ENCODE measurements around the gene CHCHD3. TPM values are rescaled to one million over a fixed set of nuclear protein-coding genes. Genes with fewer than 3 reads are reported as not detected.

The CHCHD3 gene
- polyA plus RNA-seq, 1 donor (not counting 4 experiments of a cell fraction or from before 2014, with no cell fraction given), result 59.2 TPM

DNA sequence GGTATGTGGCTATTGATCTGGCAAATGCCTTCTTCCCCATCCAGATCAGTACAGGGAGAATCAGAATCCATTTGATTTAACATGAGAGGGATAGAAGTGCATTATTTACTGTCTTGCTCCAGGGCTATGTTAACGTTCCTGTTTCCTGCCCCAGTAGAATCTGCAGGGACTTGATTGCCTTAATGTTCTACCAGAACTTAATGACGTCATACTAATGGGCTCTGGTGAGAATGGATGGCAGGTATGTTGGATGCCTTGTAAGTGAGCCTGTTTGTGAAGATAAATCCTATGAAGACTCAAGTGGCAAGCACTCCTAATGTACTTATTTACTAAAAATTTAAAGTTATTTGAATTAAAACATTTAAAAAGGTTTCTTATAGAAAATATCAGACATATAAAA lies 44.5 kb upstream of the CHCHD3 start:
- dilution Hi-C loops (cut with MboI; ENCODE audit: extremely low pct_ligation_motif_present, low sequenced_read_pairs), result no loop called here
- Histone ChIP-seq H3K36me3 (ENCODE audit: control insufficient read depth in 2 of 2, extremely low read depth in 1 of 2, insufficient read depth in 2 of 2, low read length in 2 of 2) (no peaks in the 10 kb centered on the region), H3K4me1 (ENCODE audit: control insufficient read depth, extremely low read depth, insufficient read depth, low read length) (no peaks in the 10 kb centered on the region), H3K9me3 (ENCODE audit: control insufficient read depth, low read depth, low read length) (no peaks in the 10 kb centered on the region), H3K9me1 (ENCODE audit: control insufficient read depth, extremely low read depth, insufficient read depth, low read length) (no peaks in the 10 kb centered on the region), H4K20me1 (ENCODE audit: control insufficient read depth, extremely low read depth, insufficient read depth, low read length) (no peaks in the 10 kb centered on the region), H2AFZ (ENCODE audit: control insufficient read depth, low read length) (no peak overlapping the region), H3K4me2 (ENCODE audit: control insufficient read depth, extremely low read depth, insufficient read depth, low read depth, low read length) (no peak overlapping the region), H3K4me3 (ENCODE audit: control insufficient read depth in 2 of 3, extremely low read depth in 1 of 3, insufficient read depth in 2 of 3, low read depth in 1 of 3, low read length in 3 of 3) (no peak overlapping the region), H3K27ac (ENCODE audit: control insufficient read depth, insufficient read depth, low read length) (no peak overlapping the region), H3K79me2 (ENCODE audit: control insufficient read depth, insufficient read depth, low read length) (no peaks in the 10 kb centered on the region), H3K27me3 (ENCODE audit: control insufficient read depth, extremely low read depth, insufficient read depth, low read length) (no peaks in the 10 kb centered on the region), H3K9ac (ENCODE audit: control insufficient read depth, extremely low read depth, insufficient read depth, low read length) (no peak overlapping the region)
- no peak for TF ChIP-seq EZH2 (IDR thresholded peaks at IDR 0.05; ENCODE audit: low read length)
- TF ChIP-seq, protein P1, sequence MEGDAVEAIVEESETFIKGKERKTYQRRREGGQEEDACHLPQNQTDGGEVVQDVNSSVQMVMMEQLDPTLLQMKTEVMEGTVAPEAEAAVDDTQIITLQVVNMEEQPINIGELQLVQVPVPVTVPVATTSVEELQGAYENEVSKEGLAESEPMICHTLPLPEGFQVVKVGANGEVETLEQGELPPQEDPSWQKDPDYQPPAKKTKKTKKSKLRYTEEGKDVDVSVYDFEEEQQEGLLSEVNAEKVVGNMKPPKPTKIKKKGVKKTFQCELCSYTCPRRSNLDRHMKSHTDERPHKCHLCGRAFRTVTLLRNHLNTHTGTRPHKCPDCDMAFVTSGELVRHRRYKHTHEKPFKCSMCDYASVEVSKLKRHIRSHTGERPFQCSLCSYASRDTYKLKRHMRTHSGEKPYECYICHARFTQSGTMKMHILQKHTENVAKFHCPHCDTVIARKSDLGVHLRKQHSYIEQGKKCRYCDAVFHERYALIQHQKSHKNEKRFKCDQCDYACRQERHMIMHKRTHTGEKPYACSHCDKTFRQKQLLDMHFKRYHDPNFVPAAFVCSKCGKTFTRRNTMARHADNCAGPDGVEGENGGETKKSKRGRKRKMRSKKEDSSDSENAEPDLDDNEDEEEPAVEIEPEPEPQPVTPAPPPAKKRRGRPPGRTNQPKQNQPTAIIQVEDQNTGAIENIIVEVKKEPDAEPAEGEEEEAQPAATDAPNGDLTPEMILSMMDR (optimal IDR thresholded peaks at IDR 0.05 in 1 of 3, IDR thresholded peaks at IDR 0.05 in 1 of 3, conservative IDR thresholded peaks at IDR 0.05 in 1 of 3; ENCODE audit: extremely low read depth in 1 of 3, insufficient read depth in 2 of 3, low read length in 3 of 3), result no peak
- FAIRE-seq (no peak), DNase-seq (ENCODE audit: low read depth, low spot score) (no peak)

DNA sequence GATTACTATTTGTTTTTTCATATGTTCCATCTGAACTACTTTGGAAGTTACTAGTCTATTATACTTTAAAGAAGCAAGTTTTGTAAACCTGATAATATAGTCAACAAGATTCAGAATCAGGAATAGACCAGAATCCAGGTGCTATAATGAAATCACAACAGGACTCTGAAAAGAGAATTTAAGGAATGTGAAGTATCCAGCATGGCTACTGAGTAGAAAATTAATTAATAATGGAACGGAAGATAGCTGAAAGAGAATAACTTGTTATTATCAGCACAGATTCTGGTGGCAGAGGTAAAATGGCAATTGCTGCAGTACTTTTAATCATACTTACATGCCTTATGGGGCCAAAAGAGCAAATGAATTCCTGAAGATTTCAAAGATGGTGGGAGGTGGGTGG lies 43.1 kb upstream of the CHCHD3 start:
- no peaks in the 10 kb centered on the region for H3K27me3 ChIP-seq (ENCODE audit: control insufficient read depth, extremely low read depth, insufficient read depth, low read length)
- H3K4me2 ChIP-seq (ENCODE audit: control insufficient read depth, extremely low read depth, insufficient read depth, low read depth, low read length), result no peak overlapping the region
- no peaks in the 10 kb centered on the region for H3K4me1 ChIP-seq (ENCODE audit: control insufficient read depth, extremely low read depth, insufficient read depth, low read length)
- H3K27ac ChIP-seq (ENCODE audit: control insufficient read depth, insufficient read depth, low read length), result no peak overlapping the region
- H3K79me2 ChIP-seq (ENCODE audit: control insufficient read depth, insufficient read depth, low read length), result no peaks in the 10 kb centered on the region
- TF ChIP-seq, protein P1 (optimal IDR thresholded peaks at IDR 0.05 in 1 of 3, IDR thresholded peaks at IDR 0.05 in 1 of 3, conservative IDR thresholded peaks at IDR 0.05 in 1 of 3; ENCODE audit: extremely low read depth in 1 of 3, insufficient read depth in 2 of 3, low read length in 3 of 3), result no peak
- TF ChIP-seq EZH2 (IDR thresholded peaks at IDR 0.05; ENCODE audit: low read length), result no peak
- FAIRE-seq (no peak), DNase-seq (ENCODE audit: low read depth, low spot score) (no peak)
- H3K4me3 ChIP-seq (ENCODE audit: control insufficient read depth in 2 of 3, extremely low read depth in 1 of 3, insufficient read depth in 2 of 3, low read depth in 1 of 3, low read length in 3 of 3), result no peak overlapping the region
- no peak overlapping the region for H2AFZ ChIP-seq (ENCODE audit: control insufficient read depth, low read length)
- H3K36me3 ChIP-seq (ENCODE audit: control insufficient read depth in 2 of 2, extremely low read depth in 1 of 2, insufficient read depth in 2 of 2, low read length in 2 of 2), result no peaks in the 10 kb centered on the region
- H3K9me1 ChIP-seq (ENCODE audit: control insufficient read depth, extremely low read depth, insufficient read depth, low read length), result no peaks in the 10 kb centered on the region
- no peak overlapping the region for H3K9ac ChIP-seq (ENCODE audit: control insufficient read depth, extremely low read depth, insufficient read depth, low read length)
- dilution Hi-C loops (cut with MboI; ENCODE audit: extremely low pct_ligation_motif_present, low sequenced_read_pairs), result no loop called here
- H3K9me3 ChIP-seq (ENCODE audit: control insufficient read depth, low read depth, low read length), result no peaks in the 10 kb centered on the region
- H4K20me1 ChIP-seq (ENCODE audit: control insufficient read depth, extremely low read depth, insufficient read depth, low read length), result no peaks in the 10 kb centered on the region
